GM21825 (cell line): Measurements from ENCODE around the gene NDNF.

Experiments used
- ATAC-seq: cut with Tn5 transposase; IDR thresholded peaks from one replicate; pipeline ENCODE4 v1.9.1; 2021; ENCODE audit warnings: mild to moderate bottlenecking, moderate library complexity; ENCODE audit not compliant: unreplicated experiment

The NDNF gene

GRCh38 chr4:121072224-121073003 lies at the start of gene NDNF:
Gene NDNF (minus strand): TSS chr4:121072535. CDS start chr4:121045837, 26,698 bp downstream.
- ATAC-seq, result no peak

GRCh38 chr4:121119715-121120114 lies 47.4 kb upstream of the NDNF start:
- ATAC-seq, result no peak

- no peak for ATAC-seq
Measured at GRCh38 chr4:121118344-121118743, 46.0 kb upstream of the NDNF start.

GRCh38 chr4:121114756-121115155 lies 42.4 kb upstream of the NDNF start:
- no peak for ATAC-seq

- no peak for ATAC-seq
Measured at GRCh38 chr4:121112530-121112929, 40.2 kb upstream of the NDNF start.

DNA sequence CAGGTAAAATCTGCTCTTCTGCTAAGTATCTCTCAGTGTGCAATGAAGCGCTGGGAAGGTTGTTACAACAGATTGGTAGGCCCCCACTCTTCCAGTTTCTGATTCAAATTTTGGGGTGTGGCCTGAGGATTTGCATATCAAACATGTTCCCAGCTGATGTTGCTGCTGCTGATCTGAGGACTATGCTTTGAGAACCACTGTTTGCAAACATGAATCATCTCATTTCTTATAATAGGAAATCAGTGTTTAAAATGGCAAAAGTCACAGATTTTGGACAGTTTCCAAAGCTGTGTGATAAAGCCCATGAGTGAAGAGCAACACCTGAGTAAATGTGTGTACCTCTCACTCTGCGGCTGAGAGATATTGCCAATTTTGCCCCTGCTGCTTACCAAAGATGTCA lies 36.2 kb upstream of the NDNF start:
- no peak for ATAC-seq

DNA sequence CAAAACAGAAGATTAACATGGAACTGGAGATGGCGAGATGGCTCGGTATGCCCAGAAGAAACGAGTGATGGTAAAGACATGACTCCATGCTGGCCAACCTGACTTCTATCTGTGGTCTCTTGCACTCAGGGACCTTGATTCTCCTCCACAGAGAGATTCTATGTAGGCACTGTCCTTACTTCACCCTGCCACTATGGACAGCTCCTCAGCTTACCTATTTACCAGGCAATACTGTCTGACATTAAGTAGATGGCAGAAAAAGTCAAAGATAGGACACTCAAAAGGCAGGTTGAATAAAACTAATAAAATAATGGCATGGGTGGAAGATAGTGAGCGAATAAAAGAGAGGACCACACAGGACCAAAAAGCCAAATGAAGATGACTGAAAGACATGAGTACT lies 35.2 kb upstream of the NDNF start:
- no peak for ATAC-seq

DNA sequence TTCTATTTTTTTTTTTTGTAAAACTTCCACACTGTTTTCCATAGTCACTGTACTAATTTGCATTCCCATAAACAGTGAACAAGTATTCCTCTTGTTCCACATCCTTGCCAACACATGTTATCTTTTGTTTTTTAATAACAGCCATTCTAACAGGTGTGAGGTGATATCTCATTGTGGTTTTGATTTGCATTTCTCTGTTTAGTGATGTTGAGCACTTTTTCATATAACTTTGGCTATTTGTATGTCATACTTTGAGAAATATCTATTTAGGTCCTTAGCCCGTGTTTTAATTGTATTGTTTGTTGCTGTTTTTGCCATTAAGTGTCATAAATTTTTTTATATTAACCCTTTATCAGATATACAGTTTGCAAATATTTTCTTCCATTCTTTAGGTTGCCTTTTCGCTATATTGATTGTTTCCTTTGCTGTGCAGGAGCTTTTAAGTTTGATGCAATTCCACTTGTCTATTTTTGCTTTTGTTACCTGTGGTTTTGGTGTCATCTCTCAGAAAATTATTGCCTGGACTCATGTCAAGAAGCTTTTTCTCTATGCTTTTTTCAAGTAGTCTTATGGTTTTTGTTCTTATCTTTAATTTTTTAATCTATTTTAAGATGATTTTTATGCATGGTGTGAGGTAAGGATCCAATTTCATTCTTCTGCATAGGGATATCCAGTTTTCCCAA lies 27.9 kb upstream of the NDNF start:
- ATAC-seq, result no peak

DNA sequence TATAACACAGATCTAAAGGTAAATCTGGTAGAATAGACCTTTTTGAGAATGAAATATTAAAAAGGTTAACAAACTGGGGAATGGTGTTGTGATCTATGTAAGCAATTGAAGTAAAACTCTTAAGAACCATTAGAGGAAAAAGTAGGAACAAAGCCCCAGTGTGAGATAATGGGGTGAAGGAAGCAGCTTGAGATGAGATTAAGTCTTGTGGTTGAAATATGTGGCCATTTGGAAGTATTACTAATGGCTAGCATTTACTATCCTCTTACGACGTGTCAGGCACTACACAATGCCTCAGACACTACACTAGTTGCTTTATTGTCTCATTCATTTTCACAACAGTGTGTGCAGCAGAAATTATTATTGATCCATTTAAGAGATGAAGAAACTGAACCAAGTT lies 25.9 kb upstream of the NDNF start:
- no peak for ATAC-seq

GRCh38 chr4:121096629-121097028 lies 24.3 kb upstream of the NDNF start:
- no peak for ATAC-seq

GRCh38 chr4:121096191-121096590 lies 23.9 kb upstream of the NDNF start:
- no peak for ATAC-seq

DNA sequence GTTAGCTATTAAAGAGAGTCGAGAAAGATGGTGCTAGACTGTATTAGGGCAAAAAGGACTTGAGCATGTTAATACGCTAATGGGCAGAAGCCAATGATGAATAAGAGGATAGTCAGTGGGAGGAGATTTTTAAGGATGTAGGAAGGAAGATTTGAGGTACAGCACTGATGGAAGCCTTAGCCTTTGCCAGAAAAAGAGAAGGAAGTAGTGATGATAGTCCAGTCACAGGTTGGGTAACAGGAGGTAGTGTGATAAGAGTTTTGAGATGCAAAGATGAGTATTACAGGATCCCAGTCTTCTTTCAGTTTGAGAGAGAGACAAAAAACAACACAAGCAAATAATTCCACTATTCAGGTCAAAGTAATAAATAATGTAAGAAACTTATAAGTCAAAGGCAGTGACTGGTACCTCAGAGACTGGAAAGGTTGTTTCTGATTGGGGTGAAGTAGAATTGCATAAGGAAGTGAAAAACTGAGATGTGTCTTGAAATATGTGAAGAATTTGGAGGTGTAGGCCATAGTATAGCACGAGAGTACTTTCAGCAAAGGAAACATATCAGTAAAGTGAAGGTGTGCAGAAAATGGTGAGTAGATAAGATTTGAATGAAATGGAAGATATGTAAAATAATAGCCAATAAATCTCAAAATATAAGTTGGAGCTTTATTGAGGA lies 22.1 kb upstream of the NDNF start:
- no peak for ATAC-seq

DNA sequence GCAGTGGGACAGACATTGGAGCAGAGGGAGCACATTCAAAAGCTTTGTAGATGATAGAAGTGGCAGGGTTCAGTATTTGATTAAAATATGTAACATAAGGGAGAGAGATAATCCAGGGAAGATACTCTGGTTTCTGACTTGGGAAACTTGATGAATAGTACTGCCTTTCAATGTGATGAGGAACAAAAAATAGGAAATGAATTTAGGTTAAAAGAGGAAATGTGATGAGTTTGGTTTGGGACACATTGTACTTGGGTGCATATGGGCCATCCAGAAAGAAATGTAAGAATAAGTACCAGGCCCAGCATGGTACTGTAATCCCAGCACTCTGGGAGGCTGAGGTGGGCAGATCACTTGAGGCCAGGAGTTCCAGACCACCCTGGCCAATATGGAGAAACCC lies 20.9 kb upstream of the NDNF start:
- no peak for ATAC-seq

- no peak for ATAC-seq
Measured at GRCh38 chr4:121091941-121092340, 19.6 kb upstream of the NDNF start.

DNA sequence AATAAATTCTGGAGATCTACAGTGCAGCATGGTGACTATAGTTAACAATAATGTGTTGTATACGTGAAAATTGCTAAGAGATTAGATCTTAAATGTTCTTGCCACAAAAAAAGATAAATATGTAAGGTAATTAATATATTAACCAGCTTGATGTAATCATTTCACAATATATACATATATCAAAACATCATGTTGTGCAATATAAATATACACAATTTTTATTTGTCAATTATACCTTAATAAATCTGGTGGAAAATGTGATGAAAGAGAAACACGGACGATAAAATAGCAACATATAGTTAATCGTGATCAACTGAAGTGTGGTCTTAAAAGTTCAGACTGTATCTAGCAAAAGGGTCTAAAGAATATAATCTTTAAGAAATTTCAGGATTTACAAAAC lies 16.5 kb upstream of the NDNF start:
- no peak for ATAC-seq

- ATAC-seq, result no peak
Measured at GRCh38 chr4:121079376-121079775, 7.0 kb upstream of the NDNF start.

DNA sequence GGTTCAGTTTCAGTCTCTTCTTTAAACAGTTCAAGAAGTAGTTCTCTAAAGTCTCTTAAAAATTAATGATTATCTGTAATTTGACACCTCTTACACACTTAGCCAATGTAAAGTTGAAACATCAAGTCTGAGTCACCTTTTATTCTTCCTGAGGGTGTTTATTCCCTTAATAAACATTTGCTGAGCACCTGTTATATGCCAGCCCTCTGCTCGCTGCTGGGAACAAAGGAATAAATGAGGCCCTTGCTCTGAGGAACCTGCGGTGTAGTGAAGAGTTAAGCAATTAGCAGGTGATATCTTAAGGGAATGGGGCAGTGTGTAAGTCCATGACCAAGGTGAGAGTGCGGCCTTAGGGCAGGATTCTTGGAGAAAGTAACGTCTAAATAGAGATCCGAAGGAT lies 5.2 kb upstream of the NDNF start:
- ATAC-seq, result no peak

GRCh38 chr4:121076416-121076815 lies 4.1 kb upstream of the NDNF start:
- ATAC-seq, result no peak

- no peak for ATAC-seq
Measured at GRCh38 chr4:121073672-121074381, 1.5 kb upstream of the NDNF start.

DNA sequence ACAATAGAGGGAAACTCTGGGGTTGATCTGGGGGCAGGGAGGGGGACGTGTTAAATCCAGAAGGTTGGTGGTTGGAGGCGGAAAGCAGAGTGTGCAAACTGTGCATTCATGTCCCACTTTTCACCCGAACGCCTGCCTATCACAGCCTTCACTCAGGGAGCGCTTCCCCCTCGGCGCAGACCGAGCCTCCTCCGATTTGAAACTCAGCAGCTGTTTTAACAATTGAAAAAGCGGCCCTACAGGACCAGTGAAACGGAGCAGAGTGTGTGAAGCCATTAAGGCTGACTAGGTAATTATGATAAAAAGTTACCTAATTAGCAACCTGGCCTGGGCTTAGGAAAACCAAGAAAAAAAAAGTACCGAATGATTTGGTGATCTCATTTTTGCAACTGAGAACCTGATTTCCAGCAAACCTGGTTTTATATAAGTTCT lies 685 bp upstream of the NDNF start:
- ATAC-seq, result no peak

DNA sequence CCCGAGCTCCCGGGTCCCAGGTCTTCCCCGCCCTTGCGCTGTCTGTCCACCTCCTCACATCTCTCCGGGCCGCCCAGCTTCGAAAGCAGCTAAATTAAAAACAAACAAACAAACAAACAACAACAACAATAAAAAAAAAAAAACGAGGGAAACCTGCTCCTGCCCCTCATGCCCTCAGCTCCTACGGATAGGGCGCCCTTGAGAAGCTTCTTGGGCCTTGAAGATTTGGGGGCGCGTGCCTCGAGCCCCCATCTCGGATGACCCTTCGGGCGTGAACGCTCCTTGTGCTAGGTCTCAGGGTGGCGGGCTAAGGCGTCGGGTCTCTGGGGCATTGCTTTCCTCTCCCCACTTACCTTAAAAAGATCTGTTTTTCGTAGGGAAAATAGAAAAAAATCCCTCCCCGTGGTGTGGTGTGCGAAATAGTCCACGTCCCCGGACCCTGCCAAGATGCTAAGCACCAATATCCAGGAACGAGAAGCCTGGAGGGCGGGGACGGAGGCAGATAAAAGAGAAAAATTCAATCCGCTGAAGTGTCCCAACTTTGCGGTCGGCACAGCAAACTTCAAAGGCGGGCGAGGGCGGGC lies 603 bp downstream of the NDNF start:
- no peak for ATAC-seq
